GM10266 (cell line): ENCODE results near the gene NDRG3.
"Not testable (repeated sequence)": the region's sequence is repeated elsewhere in the genome, so short reads cannot be mapped to it uniquely, and the experiment has no call there.

Experiments
- DNase-seq: peaks from one replicate; pipeline ENCODE4 v3.0.0; 2012; ENCODE audit errors: extremely low spot score
- CTCF ChIP-seq: IDR thresholded peaks from 2 replicates; pipeline ENCODE4 v1.5.1; 2012; ENCODE audit warnings: mild to moderate bottlenecking, low read depth; ENCODE audit not compliant: control insufficient read depth, insufficient read depth; ENCODE audit errors: missing control alignments

The NDRG3 gene

GRCh38 chr20:36645998-36646397 lies 99.9 kb downstream of the NDRG3 start, which contains the start of gene SLA2:
Gene SLA2 (minus strand): TSS chr20:36646196. CDS start chr20:36641335, 4,861 bp downstream.
- peak; percentile 68 for DNase-seq
- no peak for TF ChIP-seq CTCF

- no peak for TF ChIP-seq CTCF
- DNase-seq: no peak
These were observed 100.5 kb downstream of the NDRG3 start for GRCh38 chr20:36645353-36645752.

GRCh38 chr20:36644706-36645095 lies 101.2 kb downstream of the NDRG3 start:
- no peak for DNase-seq
- TF ChIP-seq CTCF: no peak

- DNase-seq: no peak
- TF ChIP-seq CTCF: no peak
These were observed 101.7 kb downstream of the NDRG3 start for GRCh38 chr20:36644032-36644705.

GRCh38 chr20:36642136-36642535 lies 103.8 kb downstream of the NDRG3 start:
- TF ChIP-seq CTCF: no peak
- no peak for DNase-seq

GRCh38 chr20:36641506-36641843 lies 104.4 kb downstream of the NDRG3 start:
- DNase-seq: no peak
- no peak for TF ChIP-seq CTCF

GRCh38 chr20:36638876-36639400 lies 107.0 kb downstream of the NDRG3 start:
- not testable (repeated sequence) for DNase-seq

GRCh38 chr20:36634342-36634741 lies 111.5 kb downstream of the NDRG3 start:
- DNase-seq: no peak
- TF ChIP-seq CTCF: no peak
